K562 (cell line): ENCODE data around the gene IL17D.

Experiments
- CHD4 ChIP-seq: fragments of 200-600 bp; sonication (generic); IDR thresholded peaks from 3 replicates; pipeline ENCODE4 v1.6.1; 2012; ENCODE audit warnings: low read depth, mild to moderate bottlenecking, mixed read lengths, low read length, inconsistent platforms; ENCODE audit not compliant: insufficient read depth, insufficient replicate concordance, poor library complexity, severe bottlenecking
- POLR2A ChIP-seq: fragments of 450-650 bp; conservative IDR thresholded peaks from 2 replicates; pipeline ENCODE4 v1.6.1; 2016
- RBM15 ChIP-seq: fragments of 200-400 bp; formaldehyde crosslinking; IDR thresholded peaks from 2 replicates; pipeline ENCODE4 v1.6.1; 2018; ENCODE audit warnings: mild to moderate bottlenecking, low read length, moderate library complexity; ENCODE audit not compliant: insufficient read depth
- SP1 ChIP-seq: sonication (generic); formaldehyde crosslinking; IDR thresholded peaks from 2 replicates; pipeline ENCODE4 v1.8.1; 2022; ENCODE audit warnings: mild to moderate bottlenecking, missing genetic modification reagents
- SREBF1 ChIP-seq: fragments of 150-350 bp; IDR thresholded peaks from 2 replicates; pipeline ENCODE4 v1.6.1; 2014; ENCODE audit warnings: antibody characterized with exemption, low read depth, low read length, borderline replicate concordance
- TOE1 ChIP-seq, 2 experiments: fragments of 450-650 bp in 1 of 2; sonication (generic) in 1 of 2; formaldehyde crosslinking in 1 of 2; IDR thresholded peaks; 2 replicates each; pipeline versions ENCODE4 v1.7.1 to v1.8.0; 2016 to 2022; ENCODE audit warnings: borderline replicate concordance in 2 of 2, mild to moderate bottlenecking in 2 of 2, antibody characterized with exemption in 1 of 2, inconsistent platforms in 1 of 2, low read depth in 1 of 2, missing genetic modification reagents in 1 of 2, moderate library complexity in 1 of 2
- ZNF224 ChIP-seq: sonication (generic); formaldehyde crosslinking; IDR thresholded peaks from 2 replicates; pipeline ENCODE4 v1.8.0; 2022; ENCODE audit warnings: mild to moderate bottlenecking, missing genetic modification reagents
- ZNF644 ChIP-seq: fragments of 200-800 bp; sonication (Bioruptor generic); IDR thresholded peaks from 2 replicates; pipeline ENCODE4 v1.6.1; 2016; ENCODE audit warnings: low read depth, missing genetic modification characterization, missing compliant biosample characterization
- TF ChIP-seq, protein P1 (sequence below): fragments of 450-650 bp; IDR thresholded peaks from 2 replicates; pipeline ENCODE4 v1.6.1; 2016; ENCODE audit warnings: missing biosample characterization, missing genetic modification characterization

DNA sequence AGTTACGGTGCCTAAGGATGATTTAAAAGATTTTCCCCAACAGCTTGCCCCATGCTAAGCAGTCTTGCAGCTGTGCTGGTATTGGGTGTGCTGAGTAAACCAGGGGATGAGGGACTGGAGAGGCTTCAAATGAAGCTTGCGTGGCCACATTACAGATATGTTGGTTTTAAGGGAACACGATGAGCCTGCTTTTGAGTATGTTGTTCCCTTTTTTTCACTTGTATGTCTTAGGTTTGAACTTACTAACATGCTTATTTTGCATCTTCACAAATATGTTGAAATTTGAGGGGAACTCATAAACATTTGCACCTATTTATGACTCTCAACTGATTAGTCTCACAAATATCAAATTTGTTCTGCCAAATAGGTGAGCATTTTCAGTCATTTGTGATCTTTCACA lies 2.0 kb upstream of the IL17D start:
- TF ChIP-seq, protein P1, sequence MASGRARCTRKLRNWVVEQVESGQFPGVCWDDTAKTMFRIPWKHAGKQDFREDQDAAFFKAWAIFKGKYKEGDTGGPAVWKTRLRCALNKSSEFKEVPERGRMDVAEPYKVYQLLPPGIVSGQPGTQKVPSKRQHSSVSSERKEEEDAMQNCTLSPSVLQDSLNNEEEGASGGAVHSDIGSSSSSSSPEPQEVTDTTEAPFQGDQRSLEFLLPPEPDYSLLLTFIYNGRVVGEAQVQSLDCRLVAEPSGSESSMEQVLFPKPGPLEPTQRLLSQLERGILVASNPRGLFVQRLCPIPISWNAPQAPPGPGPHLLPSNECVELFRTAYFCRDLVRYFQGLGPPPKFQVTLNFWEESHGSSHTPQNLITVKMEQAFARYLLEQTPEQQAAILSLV (tag): no peak
- TF ChIP-seq ZNF644 (no peak), ZNF224 (CRISPR knock-in tag) (no peak), RBM15 (no peak), POLR2A (no peak), SP1 (CRISPR knock-in tag) (no peak), CHD4 (no peak), TOE1 (IDR thresholded peaks at IDR 0.05; ENCODE audit: borderline replicate concordance) (no peak), TOE1 (CRISPR knock-in tag; IDR thresholded peaks at IDR 0.05; ENCODE audit: borderline replicate concordance, low read depth) (no peak), SREBF1 (no peak)
